G401 (cell line): ENCODE data around the gene ANKFY1. TPM values are rescaled to one million over a fixed set of nuclear protein-coding genes. Genes with fewer than 3 reads are reported as not detected.
"Not testable (repeated sequence)": the region's sequence is repeated elsewhere in the genome, so short reads cannot be mapped to it uniquely, and the experiment has no call there.

ENCODE experiments used
- DNase-seq: peaks from one replicate; pipeline ENCODE4 v3.0.0-alpha.2; 2015; ENCODE audit warnings: low spot score
- in situ Hi-C: cut with HindIII; loops from 2 replicates; pipeline ENCODE4 v1.10.0; 2016; ENCODE audit warnings: low sequenced_read_pairs, mixed read lengths
- total RNA-seq: library from RNA; depleted of rRNA; stranded (reverse); fragments of >200 nt; shearing (Covaris generic); gene quantifications from 2 replicates; pipeline ENCODE4 v1.2.3, GENCODE V29; 2014

ANKFY1 gene
- total RNA-seq, 1 experiment from 2014 or later = 22.2 TPM

DNA sequence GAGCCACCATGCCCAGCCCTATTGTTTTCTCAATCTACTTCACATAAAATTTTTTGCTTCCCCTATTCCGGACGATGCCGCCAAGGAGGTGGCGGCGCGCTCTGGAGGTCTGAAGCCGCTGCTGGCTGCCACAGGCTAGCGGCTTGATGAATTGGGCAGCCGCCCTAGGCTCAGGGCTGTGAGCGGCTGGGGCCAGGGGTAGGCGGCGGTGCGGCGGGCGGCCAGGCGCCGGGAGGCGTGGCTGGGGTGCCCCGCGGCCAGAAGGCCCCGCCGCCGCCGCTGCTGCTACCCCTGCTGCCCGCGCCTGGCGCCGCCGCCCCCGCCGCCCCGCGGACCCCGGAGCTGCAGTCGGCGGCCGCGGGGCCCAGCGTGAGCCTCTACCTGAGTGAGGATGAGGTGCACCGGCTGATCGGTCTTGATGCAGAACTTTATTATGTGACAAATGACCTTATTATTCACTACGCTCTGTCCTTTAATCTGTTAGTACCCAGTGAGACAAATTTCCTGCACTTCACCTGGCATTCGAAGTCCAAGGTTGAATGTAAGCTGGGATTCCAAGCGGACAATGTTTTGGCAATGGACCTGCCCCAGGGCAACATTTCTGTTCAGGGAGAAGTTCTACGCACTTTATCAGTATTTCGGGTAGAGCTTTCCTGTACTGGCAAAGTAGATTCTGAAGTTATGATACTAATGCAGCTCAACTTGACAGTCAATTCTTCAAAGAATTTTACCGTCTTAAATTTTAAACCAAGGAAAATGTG is 41.7 kb downstream of the ANKFY1 start:
- in situ Hi-C loops = no loop called here
- no peak for DNase-seq

DNA sequence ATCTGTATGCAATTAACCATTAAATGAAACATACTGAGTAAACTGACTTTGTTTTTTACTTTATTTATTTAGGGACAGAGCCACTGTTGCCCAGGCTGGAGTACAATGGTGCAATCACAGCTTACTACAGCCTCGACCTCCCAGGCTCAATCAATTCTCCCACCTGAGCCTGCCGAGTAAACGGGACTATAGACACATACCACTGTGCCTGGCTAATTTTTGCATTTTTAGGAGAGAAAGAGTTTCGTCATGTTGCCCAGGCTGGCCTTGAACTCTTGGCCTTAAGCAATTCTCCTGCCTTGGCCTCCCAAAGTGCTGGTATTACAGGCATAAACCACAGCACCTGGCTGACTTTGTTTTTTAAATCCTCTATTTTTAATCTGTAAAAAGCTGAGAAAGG is 42.6 kb downstream of the ANKFY1 start:
- in situ Hi-C loops = no loop called here
- DNase-seq = no peak

DNA sequence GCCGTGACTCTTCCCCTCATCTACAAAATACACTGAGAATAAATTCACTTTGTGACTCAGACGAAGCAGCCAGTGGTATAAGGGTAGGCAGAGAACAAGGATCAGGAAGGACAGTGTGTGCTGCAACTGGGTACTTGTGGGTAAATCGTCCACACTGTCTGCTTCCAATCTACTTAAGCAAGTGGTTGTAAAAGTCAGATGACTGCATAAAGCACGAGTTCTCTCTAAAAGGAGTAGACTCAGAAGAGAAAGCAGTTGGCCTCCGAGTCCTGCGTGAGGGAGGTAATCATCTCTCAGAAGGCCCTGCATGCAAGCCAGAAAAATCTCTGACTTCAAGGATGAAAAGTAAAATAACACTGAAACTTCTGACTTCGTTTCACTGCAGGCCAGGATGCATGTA is 43.1 kb downstream of the ANKFY1 start:
- in situ Hi-C loops = no loop called here

DNA sequence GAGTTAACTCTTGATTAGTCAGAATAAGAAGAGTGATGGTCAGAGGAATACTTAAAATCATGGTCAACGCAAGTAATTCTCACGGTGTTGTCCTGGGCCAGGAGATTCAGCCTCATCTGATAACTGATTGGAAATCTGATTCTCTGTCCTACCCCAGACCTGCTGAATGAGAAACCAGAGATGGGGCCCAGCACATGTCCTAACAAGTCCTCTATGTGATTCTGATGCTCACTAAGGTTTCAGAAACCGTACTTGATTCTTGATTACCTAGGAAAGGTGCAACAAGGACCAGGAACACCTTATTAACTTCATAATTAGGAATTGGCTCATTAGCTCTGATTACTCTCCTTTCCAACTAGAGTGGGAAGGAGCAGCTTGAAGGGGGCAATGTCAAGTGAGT is 44.5 kb downstream of the ANKFY1 start:
- in situ Hi-C loops = no loop called here
- no peak for DNase-seq

More for the DNA sequence above, 43.1 kb downstream of the ANKFY1 start:
- DNase-seq = no peak

DNA sequence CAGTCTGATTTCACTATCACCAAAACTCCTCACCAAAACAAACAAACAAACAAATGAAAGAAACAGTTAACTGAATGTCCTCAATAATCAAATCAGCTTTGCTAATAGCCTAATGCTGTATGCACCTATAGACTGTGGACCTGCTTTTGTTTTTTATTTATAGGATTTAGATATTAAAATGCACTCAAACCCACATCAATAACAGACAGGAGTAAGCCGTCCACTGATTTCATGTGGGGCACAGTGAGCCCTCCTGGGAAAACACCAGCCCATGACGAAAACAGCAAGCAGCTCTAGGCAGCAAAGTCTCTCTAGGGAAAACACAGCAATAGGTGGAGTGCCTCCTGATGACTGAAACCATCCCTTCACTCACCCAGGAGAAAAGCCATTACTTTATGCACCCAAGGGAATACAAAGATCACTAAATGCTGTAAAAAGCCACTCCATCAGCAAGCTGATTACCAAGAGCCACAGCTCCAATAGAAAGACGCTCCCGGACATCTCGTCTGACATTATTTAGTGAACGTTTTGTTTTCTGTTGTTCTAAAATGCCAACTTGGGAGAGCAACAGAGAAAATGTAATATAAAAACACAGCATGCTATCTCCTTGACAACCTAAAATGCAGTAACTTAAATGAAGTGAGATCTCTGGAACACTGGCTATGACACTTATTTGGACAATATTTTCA is 47.8 kb downstream of the ANKFY1 start:
- DNase-seq = no peak
- in situ Hi-C loops = no loop called here

DNA sequence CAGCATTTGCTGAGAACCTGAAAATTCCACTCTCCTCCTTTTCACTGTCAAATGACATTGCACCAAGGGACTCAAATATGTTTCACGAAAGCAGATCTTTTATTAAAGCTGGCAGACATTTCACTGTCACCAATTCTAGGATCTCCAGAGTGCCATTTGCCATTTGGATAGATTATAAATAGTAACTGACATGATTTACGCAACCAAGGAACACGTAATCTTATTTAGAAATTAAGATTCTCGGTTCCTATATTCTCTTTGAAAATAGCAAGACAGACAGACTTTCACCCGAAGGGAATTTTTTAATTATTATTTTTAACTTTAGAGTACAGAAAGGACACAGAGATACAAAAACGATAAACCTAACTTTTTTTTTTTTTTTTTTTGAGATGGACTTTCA is 49.6 kb downstream of the ANKFY1 start:
- in situ Hi-C loops = no loop called here
- DNase-seq = no peak

DNA sequence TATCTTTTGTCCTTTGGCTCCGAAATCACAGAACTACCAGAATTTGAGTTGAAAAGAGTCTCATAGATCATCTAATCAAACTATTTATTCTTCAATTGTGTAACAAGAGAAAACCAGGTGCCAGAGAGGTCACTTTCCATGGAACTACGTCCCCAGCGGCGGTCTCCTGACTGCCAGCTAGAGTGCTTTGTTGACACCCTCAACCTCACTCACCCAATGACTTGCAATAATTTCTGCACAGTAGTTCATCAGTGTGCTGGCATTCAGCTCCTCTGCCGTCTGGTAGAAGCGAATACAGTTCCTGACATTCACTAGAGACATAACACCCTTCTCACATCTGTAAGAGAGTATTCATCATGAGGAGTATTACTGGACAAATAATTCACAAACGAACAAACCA is 54.2 kb downstream of the ANKFY1 start:
- in situ Hi-C loops = no loop called here
- no peak for DNase-seq

DNA sequence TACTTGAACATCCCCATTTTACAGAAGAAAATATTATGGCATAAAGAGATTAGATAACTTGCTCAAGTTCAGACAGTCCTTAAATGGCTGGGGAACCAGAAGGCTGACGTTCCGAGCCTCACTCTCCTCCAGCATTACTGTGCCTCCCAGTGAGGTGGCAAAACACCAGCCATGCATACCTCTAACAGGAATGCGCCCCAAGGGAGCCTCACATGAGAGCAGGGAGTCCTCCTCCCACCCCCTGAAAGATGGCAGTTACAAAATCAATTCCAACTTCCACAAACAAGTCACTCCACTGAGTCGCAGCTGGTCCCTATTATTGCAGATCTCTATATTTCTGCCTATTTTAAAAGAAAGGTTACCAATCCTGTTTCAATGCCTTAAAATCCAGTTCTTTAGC is 55.5 kb downstream of the ANKFY1 start:
- in situ Hi-C loops = no loop called here
- no peak for DNase-seq

DNA sequence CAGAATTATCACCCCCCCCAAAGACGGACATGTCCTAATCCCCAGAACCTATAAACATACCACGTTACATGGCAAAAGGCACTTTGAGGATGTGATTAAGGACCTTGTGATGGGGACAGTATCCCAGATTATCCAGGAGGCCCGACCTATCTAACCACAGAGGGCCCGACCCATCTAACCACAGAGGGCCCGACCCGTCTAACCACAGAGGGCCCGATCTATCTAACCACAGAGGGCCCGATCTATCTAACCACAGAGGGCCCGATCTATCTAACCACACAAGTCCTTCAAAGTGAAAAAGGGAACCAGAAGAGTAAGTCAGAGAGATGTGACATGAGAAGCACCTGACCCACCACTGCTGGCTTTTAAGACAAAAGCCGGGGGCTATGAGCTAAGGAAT is 56.8 kb downstream of the ANKFY1 start:
- no peak for DNase-seq
- in situ Hi-C loops = no loop called here

DNA sequence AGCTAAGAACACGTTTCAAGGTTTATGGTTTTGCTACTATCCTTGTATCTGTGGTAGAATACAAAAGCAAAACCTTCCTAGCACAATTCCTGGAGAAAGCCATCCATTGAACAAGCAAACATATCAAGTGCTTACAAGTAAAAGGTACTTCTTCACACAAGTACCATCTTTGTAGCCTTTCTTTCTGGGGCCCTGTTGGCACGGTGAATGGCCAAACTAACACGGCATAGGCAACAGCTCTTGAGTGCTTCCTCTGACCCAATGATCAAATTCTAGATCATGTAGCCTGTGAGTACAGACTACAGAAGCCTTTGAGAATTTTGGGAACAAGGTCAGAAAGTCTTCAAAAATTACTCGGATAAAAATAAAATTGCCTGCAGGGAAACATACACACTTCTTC is 57.9 kb downstream of the ANKFY1 start:
- DNase-seq = no peak
- in situ Hi-C loops = no loop called here

DNA sequence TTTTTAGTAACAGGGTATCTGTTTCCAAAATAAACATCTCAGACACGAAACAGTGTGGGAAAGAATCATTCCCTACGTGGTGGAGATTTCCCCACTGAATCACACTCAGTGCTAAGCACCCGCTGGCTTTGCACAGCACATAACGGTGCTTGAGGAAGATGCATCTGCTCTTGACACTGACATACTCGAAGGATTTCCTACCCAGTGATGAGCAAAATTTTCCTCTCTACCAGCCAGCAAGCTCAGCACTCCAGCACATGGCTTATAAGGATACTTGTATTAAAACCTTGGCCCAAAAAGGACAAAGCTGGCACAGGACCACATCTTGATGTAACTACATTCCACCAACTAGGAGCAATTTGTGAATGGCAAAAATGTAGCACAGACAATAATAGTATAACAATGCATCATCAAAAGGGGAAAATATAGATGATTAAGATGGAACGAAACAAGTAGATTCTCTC is 59.0 kb downstream of the ANKFY1 start:
- DNase-seq = no peak
- in situ Hi-C loops = no loop called here

DNA sequence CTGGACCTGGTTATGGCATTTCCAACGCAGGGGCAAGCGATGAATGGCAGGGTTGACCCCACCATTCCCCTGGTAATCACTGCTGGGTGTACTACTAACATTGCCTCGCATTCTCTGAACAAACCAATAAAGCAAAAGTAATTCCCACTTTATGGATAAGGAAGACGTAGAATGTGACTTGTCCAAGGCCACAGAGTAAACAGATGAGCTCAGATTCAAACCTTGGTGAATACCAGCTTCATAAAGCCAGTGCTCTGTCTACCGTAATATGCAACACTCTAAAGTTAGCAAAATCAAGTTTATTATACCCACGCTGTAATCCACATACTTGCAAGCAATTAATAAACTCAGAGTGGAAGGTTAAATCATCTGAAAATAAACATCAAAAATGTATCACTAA is 59.6 kb downstream of the ANKFY1 start:
- no peak for DNase-seq
- in situ Hi-C loops = no loop called here

DNA sequence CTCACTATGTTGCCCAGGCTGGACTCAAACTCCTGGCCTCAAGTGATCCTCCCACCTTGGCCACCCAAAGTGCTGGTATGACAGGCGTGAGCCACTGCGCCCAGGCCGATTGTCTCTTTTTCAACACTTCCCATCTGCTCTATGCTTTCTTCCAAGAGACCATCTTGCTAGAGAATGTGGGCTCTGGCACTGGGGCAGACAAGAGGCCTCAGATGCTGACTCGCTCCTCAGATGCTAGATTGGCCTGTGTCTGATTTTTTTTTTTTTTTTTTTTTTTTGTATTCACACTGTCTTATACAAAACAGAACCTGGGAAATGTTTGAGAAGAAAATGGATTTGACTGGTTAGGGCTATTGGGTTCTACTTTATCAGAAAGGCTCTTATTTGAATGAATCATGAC is 62.6 kb downstream of the ANKFY1 start:
- DNase-seq = no peak
- in situ Hi-C loops = no loop called here

DNA sequence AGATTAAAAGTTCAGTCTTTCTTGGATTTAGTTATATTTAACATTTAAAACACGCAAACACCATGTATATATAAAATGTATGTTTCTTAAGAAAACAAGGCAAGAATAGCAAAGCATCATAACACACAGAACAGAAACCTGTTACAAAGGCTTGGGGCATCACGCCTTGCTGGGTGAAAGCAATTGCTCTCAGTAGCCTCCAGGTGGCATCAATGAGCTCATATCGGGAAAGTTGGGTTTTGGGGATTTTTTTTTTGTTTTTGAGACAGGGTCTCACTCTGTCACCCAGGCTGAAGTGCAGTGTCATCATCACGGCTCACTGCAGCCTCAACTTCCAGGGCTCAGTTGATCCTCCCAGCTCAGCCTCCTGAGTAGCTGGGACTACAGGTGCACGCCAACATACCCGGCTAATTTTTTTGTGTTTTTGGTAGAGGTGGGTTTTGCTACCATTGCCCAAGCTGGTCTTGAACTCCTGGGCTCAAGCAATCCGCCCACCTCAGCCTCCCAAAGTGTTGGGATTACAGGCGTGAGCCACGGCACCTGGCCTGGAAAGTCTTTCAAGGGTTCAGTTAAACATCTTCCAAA is 63.9 kb downstream of the ANKFY1 start:
- in situ Hi-C loops = no loop called here

DNA sequence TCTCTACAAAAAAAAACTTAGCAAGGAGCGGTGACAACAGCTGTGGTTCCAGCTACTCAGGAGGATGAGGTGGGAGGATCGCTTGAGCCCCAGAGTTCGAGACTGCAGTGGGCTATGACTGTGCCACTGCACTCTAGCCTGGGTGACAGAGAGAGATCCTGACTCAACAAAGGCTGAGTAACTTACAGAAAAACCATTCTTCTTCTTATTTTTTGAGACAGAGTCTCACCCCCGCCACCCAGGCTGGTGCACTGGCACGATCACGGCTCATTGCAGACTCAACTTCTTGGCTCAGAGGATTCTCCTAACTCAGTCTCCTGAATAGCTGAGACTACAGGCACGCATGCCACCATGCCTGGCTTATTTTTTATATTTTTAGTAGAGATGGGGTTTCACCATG is 64.8 kb downstream of the ANKFY1 start:
- no peak for DNase-seq
- in situ Hi-C loops = no loop called here

More for the DNA sequence above, 63.9 kb downstream of the ANKFY1 start:
- peak; percentile 30 for DNase-seq

DNA sequence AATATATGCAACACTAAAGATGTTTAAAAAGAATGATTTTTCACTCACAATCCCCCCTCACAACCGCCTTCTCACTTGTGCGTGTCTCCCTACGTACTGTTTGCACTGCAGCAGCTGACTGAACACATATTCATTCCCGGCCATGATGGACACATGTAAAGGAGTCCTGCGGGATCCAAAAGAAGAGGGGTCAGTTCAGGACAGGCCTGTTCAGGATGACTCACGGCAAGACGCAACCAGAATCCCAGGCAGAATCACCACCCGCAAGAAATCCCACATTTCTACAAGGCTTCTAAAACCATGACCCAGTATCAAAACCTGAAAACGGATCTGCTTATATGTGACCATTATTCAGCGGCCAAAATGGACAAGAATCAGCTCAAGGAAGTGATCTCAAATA is 68.5 kb downstream of the ANKFY1 start:
- DNase-seq = no peak
- in situ Hi-C loops = no loop called here

DNA sequence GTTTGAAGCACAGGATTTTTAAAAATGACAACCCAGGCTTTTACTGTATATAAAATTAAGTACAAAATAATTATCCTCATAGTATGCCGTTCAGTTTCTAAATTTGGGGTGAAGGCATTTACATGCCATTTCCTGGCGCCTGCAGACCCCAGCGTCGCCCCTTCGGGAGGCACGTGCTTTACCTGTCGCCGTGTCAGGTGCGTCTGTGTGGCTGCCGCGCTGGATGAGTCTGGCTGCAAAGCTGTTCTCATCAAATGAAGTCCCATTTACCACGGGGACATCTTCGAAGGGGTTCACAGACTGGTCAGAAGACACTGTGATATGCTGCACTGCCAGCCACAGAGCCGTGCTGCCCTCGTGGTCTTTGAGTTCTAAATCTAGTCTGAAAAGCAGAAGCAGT is 69.0 kb downstream of the ANKFY1 start:
- in situ Hi-C loops = no loop called here
- DNase-seq = no peak

DNA sequence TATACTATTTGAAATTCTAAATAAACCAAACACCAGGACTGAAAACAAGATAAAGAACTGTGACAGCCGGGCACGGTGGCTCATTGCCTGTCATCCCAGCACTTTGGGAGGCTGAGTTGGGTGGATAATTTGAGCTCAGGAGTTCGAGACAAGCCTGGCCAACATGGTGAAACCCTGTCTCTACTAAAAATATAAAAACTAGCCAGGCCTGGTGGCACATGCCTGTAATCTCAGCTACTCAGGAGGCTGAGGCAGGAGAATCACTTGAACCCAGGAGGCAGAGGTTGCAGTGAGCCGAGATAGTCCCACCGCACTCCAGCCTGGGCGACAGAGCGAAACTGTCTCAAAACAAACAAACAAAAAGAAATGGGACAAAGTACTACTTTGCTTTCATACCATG is 73.0 kb downstream of the ANKFY1 start:
- DNase-seq, in situ Hi-C loops: not testable (repeated sequence)

DNA sequence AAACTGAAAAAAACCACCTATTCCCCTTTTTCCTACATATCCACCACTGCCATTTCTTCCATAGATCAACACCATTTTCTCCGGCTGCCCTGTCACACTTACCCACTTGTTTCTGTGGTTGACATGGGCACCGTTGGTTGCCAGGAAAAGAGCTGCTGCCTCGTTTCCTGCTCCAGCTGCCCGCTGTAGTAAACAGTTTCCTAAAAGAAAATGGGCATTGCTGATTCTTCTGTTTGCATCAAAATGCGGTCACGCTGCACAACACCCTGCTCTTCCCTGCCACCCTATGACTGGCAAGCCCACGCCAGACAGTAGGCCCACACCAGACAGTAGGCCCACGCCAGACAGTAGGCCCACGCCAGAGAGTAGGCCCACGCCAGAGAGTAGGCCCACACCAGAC is 74.5 kb downstream of the ANKFY1 start:
- DNase-seq = no peak
- in situ Hi-C loops = no loop called here

DNA sequence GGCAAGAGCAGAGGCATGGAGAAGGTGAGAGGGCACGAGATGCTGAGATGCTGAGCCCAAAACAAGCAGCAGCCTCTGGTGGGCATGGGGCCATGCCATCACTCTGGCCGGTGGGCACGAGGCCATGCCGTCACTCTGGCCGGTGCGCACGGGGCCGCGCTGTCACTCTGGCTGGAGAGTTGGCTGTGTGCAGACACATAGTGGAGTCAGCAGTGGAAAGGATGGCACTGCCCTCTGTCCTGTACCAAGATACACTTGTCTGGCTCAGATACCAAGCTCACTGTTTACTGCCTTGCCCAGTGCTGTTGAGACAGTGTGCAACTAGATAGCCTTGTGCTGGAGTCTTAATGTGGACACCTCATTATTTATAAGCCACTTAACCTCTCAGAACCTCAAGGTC is 75.7 kb downstream of the ANKFY1 start:
- in situ Hi-C loops = no loop called here
- no peak for DNase-seq

DNA sequence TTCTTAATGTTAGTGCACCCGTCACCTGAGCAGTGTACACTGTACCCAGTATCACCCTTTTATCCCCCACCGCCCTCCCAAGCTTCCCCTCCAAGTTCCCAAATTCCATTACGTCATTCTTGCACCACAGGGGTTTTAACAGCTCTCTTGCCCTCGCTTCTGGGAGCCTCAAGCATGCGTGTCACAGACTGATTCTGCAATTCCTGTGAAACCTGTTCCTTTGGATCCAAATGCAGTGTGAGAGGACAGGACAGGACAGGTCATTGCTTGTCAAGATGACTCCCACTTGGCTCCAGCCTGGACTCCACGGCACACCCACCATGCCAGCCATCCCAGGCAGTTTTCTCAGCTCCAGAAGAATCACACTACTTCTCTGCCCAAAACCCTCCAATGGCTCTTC is 76.7 kb downstream of the ANKFY1 start:
- no peak for DNase-seq
- in situ Hi-C loops = no loop called here
